Body of pancreas (tissue), 4 donors: ENCODE data around the gene DNMBP. TPM values are rescaled to one million over a fixed set of nuclear protein-coding genes. Genes with fewer than 3 reads are reported as not detected.
"Not testable (repeated sequence)": the region's sequence is repeated elsewhere in the genome, so short reads cannot be mapped to it uniquely, and the experiment has no call there.

Experiments used
- ATAC-seq: fragments of 150-250 bp; one replicate; pipeline ENCODE4 v1.9.1; 2016
- DNase-seq, 4 donors: peaks; one replicate each; pipeline ENCODE4 v3.0.0-alpha.2; 2019
- H3K27ac ChIP-seq, 4 donors: fragments of 200-600 bp; sonication (generic); 1 replicate in 3 of 4; 2 replicates in 1 of 4; pipeline versions ENCODE4 v1.5.1 to v1.6.1; 2016 to 2019; ENCODE audit warnings: mild to moderate bottlenecking in 1 of 4, mixed read lengths in 1 of 4, moderate library complexity in 1 of 4
- H3K27me3 ChIP-seq, 2 donors: fragments of 200-600 bp; sonication (generic); one replicate each; pipeline ENCODE4 v1.6.0; 2016; ENCODE audit warnings: mild to moderate bottlenecking in 1 of 2
- H3K36me3 ChIP-seq, 2 donors: fragments of 200-600 bp; sonication (generic); replicated peaks in 1 of 2; 2 replicates each; pipeline ENCODE4 v1.5.1; 2016; ENCODE audit warnings: low read depth in 2 of 2; ENCODE audit not compliant: insufficient read depth in 1 of 2
- H3K4me1 ChIP-seq: fragments of 200-600 bp; sonication (generic); one replicate; pipeline ENCODE4 v1.6.0; 2016
- H3K4me3 ChIP-seq, 2 donors: fragments of 200-600 bp; sonication (generic); 1 replicate in 1 of 2; 2 replicates in 1 of 2; pipeline ENCODE4 v1.5.1; 2016 to 2019
- H3K9me3 ChIP-seq, 3 donors: fragments of 200-600 bp; sonication (generic); 1 replicate in 2 of 3; 2 replicates in 1 of 3; pipeline ENCODE4 v1.5.1; 2016
- CTCF ChIP-seq, 7 experiments: fragments of 450-650 bp in 4 of 7; fragments of 200-600 bp in 3 of 7; sonication (generic) in 3 of 7; IDR thresholded peaks; one replicate each; pipeline ENCODE4 v1.5.1; 2016 to 2019; ENCODE audit warnings: antibody characterized with exemption in 7 of 7
- POLR2A ChIP-seq, 3 donors: fragments of 450-650 bp; IDR thresholded peaks; one replicate each; pipeline ENCODE4 v1.6.1; 2016; ENCODE audit warnings: antibody characterized with exemption in 3 of 3, mild to moderate bottlenecking in 2 of 3
- WGBS, 2 donors: methylation state at CpG; one replicate each; pipeline ENCODE4 v1.1.5; 2017; 5-methylcytosine and 5-hydroxymethylcytosine counted together
- intact Hi-C: fragments of 100-400 bp; cut with DNase I; formaldehyde crosslinking; loops from one replicate; pipeline ENCODE4 v1.15.1; 2023
- total RNA-seq, 2 donors: library from RNA; depleted of rRNA; stranded (reverse); fragments of >200 nt; gene quantifications; one replicate each; pipeline ENCODE4 v1.1.0, GENCODE V29; 2016

DNMBP gene
- total RNA-seq, 2 donors from 2014 or later: 11.5 to 19.2 TPM

- peaks cover 11% of the 10 kb centered on the region for H3K4me1 ChIP-seq
- no peaks in the 10 kb centered on the region for H3K27me3 ChIP-seq
- DNase-seq (peak in 3 of 4 donors; percentile 20 to 79 (median 34)), ATAC-seq (no peak)
- TF ChIP-seq CTCF (IDR thresholded peaks at IDR 0.05) (no peak), POLR2A (IDR thresholded peaks at IDR 0.05) (no peak)
- H3K4me3 ChIP-seq: no peak overlapping the region
- H3K27ac ChIP-seq: peak overlapping the region in 1 of 4 donors; percentile 59
- WGBS, 2 donors: 69 to 88% methylated on average over 8 of the region's 8 CpGs
- no peaks in the 10 kb centered on the region for H3K36me3 ChIP-seq
- no peaks in the 10 kb centered on the region for H3K9me3 ChIP-seq
- intact Hi-C loops: no loop called here
Observed at GRCh38 chr10:99993701-99994689, 15.8 kb downstream of the DNMBP start.

GRCh38 chr10:99985637-99986036, 24.1 kb downstream of the DNMBP start:
- ATAC-seq, DNase-seq, H3K27ac ChIP-seq, H3K27me3 ChIP-seq, H3K9me3 ChIP-seq, H3K4me3 ChIP-seq, H3K36me3 ChIP-seq, intact Hi-C loops: not testable (repeated sequence)
- H3K4me1 ChIP-seq: peaks cover 12% of the 10 kb centered on the region
- WGBS, 2 donors: 86 to 93% methylated on average over 5 of the region's 5 CpGs

GRCh38 chr10:99984211-99985034, 25.3 kb downstream of the DNMBP start:
- WGBS, 2 donors: 45 to 48% methylated on average over 5 of the region's 5 CpGs
- DNase-seq: no peak
- H3K4me3 ChIP-seq: no peak overlapping the region
- no peaks in the 10 kb centered on the region for H3K36me3 ChIP-seq
- H3K9me3 ChIP-seq: no peaks in the 10 kb centered on the region
- H3K27ac ChIP-seq: no peak overlapping the region
- peaks cover 12% of the 10 kb centered on the region for H3K4me1 ChIP-seq
- ATAC-seq: no peak
- TF ChIP-seq POLR2A (IDR thresholded peaks at IDR 0.05): no peak
- TF ChIP-seq CTCF (IDR thresholded peaks at IDR 0.05): no peak
- H3K27me3 ChIP-seq: no peaks in the 10 kb centered on the region
- intact Hi-C loops: no loop called here

GRCh38 chr10:99983280-99983988, 26.3 kb downstream of the DNMBP start:
- peak in 1 of 4 donors; percentile 27 for DNase-seq
- H3K36me3 ChIP-seq: no peaks in the 10 kb centered on the region
- intact Hi-C loops: no loop called here
- H3K4me1 ChIP-seq: peaks cover 12% of the 10 kb centered on the region
- TF ChIP-seq POLR2A (IDR thresholded peaks at IDR 0.05): no peak
- no peak for TF ChIP-seq CTCF (IDR thresholded peaks at IDR 0.05)
- 73 to 79% methylated on average over 16 of the region's 16 CpGs for WGBS, 2 donors
- H3K9me3 ChIP-seq: no peaks in the 10 kb centered on the region
- no peaks in the 10 kb centered on the region for H3K27me3 ChIP-seq
- H3K27ac ChIP-seq: peak overlapping the region in 2 of 4 donors; percentile 26 to 39
- no peak overlapping the region for H3K4me3 ChIP-seq
- no peak for ATAC-seq
